WTC11 (cell line): Measurements from ENCODE around the gene MOB3C.

Experiments used
- CTCF ChIP-seq: fragments of 200-600 bp; IDR thresholded peaks from 2 replicates; pipeline ENCODE4 v1.8.0; 2022; ENCODE audit warnings: antibody characterized with exemption
- ETV6 ChIP-seq: sonication (generic); formaldehyde crosslinking; IDR thresholded peaks from 2 replicates; pipeline ENCODE4 v1.8.1; 2022; ENCODE audit warnings: mild to moderate bottlenecking, missing genetic modification reagents
- JUN ChIP-seq: sonication (generic); formaldehyde crosslinking; IDR thresholded peaks from 2 replicates; pipeline ENCODE4 v1.8.0; 2023; ENCODE audit warnings: mild to moderate bottlenecking, missing genetic modification reagents
- NFYB ChIP-seq: sonication (generic); formaldehyde crosslinking; conservative IDR thresholded peaks from 2 replicates; pipeline ENCODE4 v1.8.0; 2022; ENCODE audit warnings: low read depth, missing genetic modification reagents

DNA sequence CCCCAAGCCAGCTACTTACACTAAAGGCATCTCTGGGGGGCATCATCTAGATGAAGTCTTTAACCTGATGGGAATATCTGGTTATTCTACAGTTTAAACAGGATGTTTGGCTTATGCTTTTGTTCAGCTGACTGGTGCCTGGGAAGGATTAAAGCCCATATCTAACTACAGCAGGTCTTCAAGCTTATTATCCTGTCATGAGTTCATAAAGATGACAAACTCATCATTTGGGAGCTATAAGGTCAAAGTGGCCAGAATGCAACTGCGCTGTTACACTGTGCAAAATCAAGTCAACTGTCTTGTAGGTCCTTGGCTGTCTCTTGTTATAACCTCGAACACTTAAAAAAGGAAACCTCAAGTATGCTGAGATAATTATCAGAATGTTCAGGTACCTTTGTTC lies 18.6 kb upstream of the MOB3C start:
- TF ChIP-seq JUN (CRISPR knock-in tag), result no peak
- TF ChIP-seq ETV6 (CRISPR knock-in tag), result no peak
- no peak for TF ChIP-seq CTCF
- TF ChIP-seq NFYB (CRISPR knock-in tag), result no peak
